ENCODE results near the gene STAM.

Gene STAM

GRCh38 chr10:17758200-17758599 is 114.2 kb downstream of the STAM start:
- no peak for DNase-seq (ENCODE audit: extremely low read depth in 1 of 2, low read depth in 1 of 2)

GRCh38 chr10:17758896-17759295 is 114.9 kb downstream of the STAM start:
- DNase-seq (ENCODE audit: extremely low read depth in 1 of 2, low read depth in 1 of 2): no peak

GRCh38 chr10:17764142-17764541 is 120.2 kb downstream of the STAM start:
- no peak for DNase-seq (ENCODE audit: extremely low read depth in 1 of 2, low read depth in 1 of 2)

- DNase-seq (ENCODE audit: extremely low read depth in 1 of 2, low read depth in 1 of 2): no peak
These were observed 121.7 kb downstream of the STAM start for GRCh38 chr10:17765602-17766001.

All from activated CD8-positive, alpha-beta memory T cell treated with anti-CD3 and anti-CD28 coated beads for 1 hour (primary cell).